HG03521 (cell line): ENCODE data around the gene PIGN.
"Not testable (repeated sequence)": the region's sequence is repeated elsewhere in the genome, so short reads cannot be mapped to it uniquely, and the experiment has no call there.

Experiments used
- ATAC-seq: cut with Tn5 transposase; IDR thresholded peaks from one replicate; pipeline ENCODE4 v1.9.1; 2021; ENCODE audit warnings: mild to moderate bottlenecking, moderate library complexity; ENCODE audit not compliant: unreplicated experiment

Gene PIGN

DNA sequence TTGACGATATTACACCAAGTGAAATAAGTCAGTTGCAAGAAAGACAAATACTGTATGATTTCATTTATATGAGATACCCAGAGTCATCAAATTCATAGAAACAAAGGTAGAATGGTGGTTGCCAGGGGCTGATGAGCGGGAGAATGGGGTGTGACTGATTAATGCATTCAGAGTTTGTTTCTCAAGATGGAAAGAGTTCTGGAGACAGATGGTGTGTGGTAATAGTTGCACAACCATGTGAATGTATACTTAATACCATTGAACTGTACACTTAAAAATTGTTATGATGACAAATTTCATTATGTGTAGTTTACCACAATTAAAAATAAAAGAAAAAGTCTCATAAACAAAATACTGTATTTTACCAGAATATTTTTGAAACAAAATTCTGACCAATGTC lies 117.3 kb downstream of the PIGN start:
- ATAC-seq: no peak

- no peak for ATAC-seq
Measured at GRCh38 chr18:62066102-62066818, 120.6 kb downstream of the PIGN start.

GRCh38 chr18:62064361-62064760 lies 122.5 kb downstream of the PIGN start:
- ATAC-seq: no peak

- no peak for ATAC-seq
Measured at GRCh38 chr18:62061821-62062478, 124.9 kb downstream of the PIGN start.

DNA sequence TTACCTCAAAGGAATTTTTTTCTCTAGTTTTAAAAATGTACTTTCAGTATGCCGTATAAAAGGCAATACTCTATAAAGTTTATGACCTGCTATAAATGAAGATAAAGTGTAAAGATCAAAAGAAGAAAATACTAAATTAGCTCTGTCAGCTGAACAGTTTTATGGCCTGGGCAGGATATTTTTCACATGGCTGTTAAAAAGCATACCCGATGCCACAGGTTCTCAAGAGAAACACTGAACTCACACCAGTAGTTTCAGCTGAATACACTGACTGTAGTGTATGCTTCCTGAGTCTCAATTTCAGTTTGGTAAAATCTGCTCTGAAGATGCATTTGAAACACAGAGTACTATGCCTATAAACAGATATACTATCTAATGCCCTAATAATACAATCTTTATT lies 126.0 kb downstream of the PIGN start:
- no peak for ATAC-seq

DNA sequence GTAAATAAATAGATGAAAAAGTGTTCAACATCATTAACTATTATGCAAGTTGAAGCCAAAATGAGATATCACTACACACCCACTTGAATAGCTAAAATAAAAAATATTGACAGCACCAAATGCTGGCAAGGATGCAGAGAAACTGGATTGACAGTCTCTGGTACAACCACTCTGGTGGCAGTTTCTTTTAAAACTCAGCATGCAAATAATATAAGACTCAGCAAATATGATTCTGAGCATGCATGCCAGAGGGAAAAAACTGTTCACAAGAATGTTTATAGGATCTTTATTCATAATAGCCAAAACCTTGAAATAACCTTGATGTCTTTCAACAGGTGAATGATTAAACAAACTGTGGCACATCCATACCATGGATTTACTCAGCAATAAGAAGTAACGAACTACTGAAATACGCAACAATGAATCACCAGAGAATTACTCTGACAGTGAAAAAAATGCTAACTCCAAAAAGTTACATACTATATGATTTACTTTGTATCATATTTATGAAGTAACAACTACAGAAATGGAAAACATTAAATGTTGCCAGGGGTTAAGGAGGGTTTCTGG lies 131.8 kb downstream of the PIGN start:
- ATAC-seq: no peak

GRCh38 chr18:62048279-62048678 lies 138.6 kb downstream of the PIGN start:
- ATAC-seq: no peak

GRCh38 chr18:62045316-62045715 lies 141.5 kb downstream of the PIGN start:
- no peak for ATAC-seq

DNA sequence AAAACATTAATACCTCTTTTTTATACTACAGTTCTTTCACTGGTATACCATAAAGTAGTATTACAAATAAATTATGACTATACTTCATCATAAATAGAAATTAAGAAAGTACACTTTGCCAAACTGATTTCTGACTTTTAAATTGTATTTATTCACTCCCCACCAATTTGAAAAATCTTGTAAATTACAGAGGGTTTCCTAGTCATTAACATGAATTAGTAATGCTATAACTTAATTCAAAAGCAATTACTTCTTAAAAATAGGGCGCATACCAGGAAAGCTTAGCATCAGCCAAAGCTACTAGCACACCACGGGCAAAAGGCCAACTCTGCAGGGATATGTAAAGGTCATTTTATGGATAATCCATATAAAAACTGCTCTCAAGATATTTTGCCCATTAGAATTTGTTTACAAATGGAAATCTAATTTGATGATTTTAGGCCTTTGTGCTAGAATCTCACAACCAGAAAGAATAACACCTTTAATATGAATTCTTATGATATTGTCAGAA lies 142.3 kb downstream of the PIGN start:
- ATAC-seq: no peak

- ATAC-seq: no peak
Measured at GRCh38 chr18:62037989-62038778, 148.7 kb downstream of the PIGN start.

- no peak for ATAC-seq
Measured at GRCh38 chr18:62037012-62037742, 149.7 kb downstream of the PIGN start.

- not testable (repeated sequence) for ATAC-seq
Measured at GRCh38 chr18:62034286-62034685, 152.6 kb downstream of the PIGN start.

DNA sequence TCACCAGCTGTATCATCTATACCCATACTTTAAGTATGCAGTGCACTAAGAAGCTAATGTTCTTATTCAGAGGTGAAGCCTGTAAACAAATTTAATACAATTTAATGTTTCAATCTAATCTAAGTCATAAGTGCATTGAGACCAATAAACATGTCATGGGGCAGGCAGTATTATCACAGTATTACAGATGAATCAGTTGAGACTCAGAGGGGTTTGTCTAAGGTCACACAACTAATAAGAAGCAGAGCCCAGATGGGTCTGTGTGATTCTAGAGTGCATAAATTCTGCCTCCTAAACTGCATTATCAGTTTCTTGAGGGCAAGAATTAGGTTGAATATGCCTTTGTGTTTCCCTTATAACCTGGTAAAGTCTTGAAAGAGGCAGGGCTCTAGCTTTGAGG lies 153.1 kb downstream of the PIGN start:
- no peak for ATAC-seq

DNA sequence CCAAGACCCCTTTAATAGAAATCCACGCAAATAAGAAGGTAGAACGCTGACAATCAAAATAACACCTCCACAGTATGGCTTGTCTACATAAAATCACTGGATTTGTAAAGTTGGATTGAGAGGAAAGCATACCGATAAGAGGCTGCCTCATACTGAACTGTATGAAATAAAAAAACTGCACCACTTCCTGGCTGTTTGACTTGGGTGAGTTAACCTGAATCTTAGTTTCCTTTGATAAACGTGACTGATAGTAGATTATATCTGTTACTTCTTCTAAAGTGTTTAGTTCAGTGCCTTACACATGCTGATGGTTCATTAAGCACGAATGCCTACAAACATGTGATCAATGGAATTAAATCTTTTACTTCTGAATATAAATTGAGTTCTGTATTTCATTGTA lies 153.6 kb downstream of the PIGN start:
- ATAC-seq: no peak

DNA sequence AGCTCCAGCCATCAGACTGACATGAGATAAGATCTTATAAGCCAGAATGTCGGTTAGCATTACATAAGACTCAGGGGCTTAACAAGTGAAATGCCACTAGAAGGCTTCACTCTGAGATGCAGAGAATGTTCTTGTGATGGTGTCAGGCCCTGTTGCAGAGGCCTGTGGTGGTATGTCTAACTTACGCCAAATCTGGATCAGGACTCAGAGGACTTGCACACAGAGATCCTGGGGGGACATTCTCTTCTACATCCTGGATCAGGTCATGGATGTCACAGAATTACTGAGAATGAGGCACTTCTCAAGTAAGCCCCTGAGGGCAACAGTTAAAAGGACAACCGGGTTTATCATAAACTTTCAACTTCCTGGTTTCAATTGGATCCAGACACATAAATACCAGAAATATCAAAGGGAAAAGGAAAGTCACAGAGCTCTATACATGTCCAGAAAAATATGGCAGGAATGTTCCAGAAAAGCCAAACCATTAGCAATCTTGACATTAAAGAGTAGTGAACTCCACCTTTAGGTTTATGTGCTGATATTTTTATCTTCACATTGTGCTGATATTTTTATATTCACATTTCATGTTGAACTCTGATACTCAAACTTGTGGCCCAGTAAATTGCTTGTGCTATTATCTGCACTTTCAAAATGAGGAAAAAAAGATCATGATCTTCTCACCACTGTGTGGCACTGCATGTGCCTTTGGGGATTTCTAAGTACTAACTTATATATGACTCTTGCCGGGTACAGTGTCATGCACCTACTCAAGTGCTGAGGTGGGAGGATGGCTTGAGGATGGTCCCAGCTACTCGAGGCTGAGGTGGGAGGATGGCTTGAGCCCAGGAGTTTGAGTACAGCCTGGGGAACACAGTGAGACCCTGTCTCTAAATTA lies 156.5 kb downstream of the PIGN start:
- no peak for ATAC-seq

GRCh38 chr18:62028715-62029114 lies 158.1 kb downstream of the PIGN start:
- ATAC-seq: no peak

- no peak for ATAC-seq
Measured at GRCh38 chr18:62027914-62028520, 158.8 kb downstream of the PIGN start.

DNA sequence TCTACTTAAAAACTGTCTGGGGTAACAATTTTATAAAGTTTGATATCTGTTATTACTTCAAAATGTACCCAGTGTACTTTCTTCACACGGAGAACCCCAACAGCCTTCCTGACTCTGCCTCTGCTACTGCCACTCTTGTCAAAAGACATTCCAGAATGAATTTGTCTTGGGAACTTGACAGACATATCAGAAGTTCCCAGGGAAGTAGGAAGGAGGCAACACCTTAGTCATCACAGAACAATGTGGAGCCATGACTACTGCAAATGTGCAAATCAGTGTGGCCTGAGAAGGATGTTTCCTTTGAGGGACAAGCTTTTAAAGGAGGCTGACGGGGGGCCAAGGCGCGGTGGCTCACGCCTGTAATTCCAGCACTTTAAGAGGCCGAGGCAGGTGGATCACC lies 160.3 kb downstream of the PIGN start:
- ATAC-seq: no peak

DNA sequence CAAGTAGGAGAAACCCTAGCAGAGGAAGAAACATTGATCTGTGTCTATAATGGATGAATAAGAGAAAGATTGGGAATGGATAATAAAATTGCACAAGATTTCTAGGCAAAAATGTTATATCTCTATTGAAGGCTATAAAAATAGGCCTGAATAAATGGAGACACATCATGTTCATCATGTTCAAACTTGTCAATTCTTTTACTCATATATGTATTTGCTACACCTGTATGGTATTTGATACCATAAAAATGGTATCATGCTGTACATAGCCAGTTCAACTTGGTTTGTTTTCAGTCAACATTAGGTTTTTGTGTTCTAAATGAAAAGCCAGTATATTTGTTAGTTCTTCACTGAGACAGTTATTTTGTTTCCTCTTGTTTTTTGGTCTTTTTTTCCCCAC lies 161.9 kb downstream of the PIGN start:
- ATAC-seq: no peak
